Stimulated activated CD8-positive, alpha-beta memory T cell treated with anti-CD3 and anti-CD28 coated beads, Interleukin-4, amount 100 ng/mL, for 4 hours (primary cell): Measurements from ENCODE around the gene VWA7.
"Not testable (repeated sequence)": the region's sequence is repeated elsewhere in the genome, so short reads cannot be mapped to it uniquely, and the experiment has no call there.

Experiments used
- DNase-seq, 2 donors: peaks; one replicate each; pipeline ENCODE4 v3.0.0-alpha.2; 2020; ENCODE audit warnings: low read depth in 2 of 2, low spot score in 1 of 2

Gene VWA7

DNA sequence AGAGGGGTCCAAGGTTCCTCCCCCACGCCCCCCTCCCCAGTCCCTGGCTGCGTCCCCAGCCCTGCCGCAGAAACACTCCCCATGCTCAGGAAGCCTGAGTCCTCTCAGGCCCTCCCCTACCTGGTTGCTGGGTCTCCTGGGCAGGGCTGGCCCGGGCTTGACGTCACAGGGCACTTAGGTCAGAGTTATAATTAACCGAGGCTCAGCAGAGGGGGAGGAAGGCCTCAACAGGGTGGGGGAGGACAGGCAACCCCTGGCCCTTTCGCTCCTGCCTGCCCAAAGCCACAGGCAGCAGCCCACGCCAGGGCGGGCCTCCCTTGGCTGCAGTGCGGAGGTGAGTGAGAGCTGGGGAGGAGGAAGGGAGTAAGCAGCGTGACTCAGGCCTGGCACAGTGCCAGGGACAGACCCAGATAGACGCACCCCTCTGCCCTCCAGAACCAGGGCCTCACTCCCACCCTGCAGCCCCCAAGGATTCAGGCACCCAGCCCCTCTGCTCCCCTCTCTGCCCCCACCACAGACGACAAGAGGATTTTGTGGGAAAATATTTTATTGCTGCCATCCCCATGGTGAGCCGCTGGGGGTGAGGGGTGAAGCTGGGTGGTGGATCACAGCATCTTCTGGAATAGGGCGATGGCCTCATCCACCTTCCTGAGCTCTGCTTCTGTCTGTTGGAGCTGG, at the start of gene VWA7:
Gene VWA7, minus strand, starts transcription at position 340 of the 678 bp plus-strand sequence. CDS start 549 bp downstream, outside the sequence.
- DNase-seq, result peak; percentile 53 to 73

DNA sequence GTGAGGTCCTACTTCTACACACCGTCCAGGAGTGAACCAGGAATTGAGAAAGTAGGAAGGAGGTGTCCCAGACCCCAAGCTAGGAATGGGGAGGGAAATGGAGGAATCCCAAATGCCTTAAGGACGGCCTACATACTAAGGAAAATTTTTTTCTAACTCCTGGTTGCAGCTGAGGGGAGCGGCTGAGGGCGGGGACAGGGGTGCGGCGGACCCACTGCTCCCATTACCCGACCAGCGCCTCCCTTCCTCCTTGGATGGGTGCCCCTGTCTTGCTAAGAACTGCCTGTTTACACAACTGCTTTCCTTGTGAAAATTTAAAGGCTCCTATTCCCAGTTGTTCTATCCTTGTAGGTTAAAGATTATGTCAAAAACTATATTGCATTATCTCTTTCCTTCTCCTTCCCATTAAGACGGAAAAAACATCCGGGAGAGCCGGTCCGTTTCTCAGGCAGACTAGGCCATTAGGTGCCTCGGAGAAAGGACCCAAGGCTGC, 49.7 kb upstream of the VWA7 start:
- DNase-seq, result no peak

DNA sequence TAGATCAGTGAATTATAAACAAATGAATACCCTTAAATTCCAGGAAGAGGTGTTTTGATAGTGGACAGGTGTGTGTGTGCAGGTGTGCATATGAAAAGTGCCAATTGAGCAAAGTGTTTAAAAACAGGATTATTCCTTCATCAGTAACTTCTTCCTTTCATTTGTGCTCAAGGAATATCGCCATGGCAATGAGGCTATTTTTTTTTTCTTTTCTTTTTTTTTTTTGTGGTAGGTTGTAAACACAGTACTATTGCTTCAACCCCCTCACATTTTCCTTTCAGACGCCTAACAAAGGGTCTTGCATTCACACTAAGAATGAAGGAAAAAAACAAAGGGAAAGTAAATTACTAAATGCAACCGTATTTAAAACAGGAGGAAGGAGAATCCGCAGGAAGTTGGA, 48.4 kb upstream of the VWA7 start:
- DNase-seq, result no peak

- DNase-seq, result not testable (repeated sequence)
Observed at GRCh38 chr6:31823592-31824196, 46.6 kb upstream of the VWA7 start.

GRCh38 chr6:31822036-31822821, 45.1 kb upstream of the VWA7 start:
- peak in 1 of 2 donors; percentile 47 for DNase-seq

DNA sequence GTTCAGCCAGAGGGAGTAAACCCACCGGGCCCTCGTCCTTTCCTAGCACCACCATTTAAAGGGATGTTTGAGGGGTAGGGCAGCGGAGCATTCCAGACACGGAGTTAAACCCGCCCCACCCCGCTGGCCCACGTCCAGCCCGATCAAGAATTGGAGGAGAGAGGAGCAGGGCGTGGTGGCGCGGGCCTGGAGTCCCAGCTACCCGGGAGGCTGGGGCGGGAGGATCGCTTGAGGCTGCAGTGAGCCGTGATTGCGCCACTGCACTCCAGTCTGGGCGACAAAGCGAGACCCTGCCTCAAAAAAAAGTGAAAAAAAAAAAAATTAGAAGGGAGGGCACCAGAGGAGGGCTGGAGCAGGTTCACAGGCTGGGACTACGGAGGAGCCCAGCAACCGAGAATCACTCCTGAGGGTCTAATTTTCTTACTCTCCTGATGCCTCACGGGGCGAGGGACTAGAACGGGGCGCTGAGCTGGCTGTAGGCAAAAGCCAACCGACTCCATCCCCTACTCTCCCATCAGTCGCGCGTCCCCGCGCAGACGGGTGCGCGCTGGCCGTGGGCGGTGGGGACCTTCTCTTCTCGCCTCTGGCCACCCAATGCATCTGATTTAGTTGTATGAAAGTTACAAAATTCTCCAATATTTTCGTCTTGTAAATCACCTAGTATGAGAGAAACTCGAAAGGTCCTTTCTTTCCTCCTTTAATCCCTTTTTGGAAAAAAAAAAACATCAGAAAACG, 44.3 kb upstream of the VWA7 start:
- DNase-seq, result no peak

DNA sequence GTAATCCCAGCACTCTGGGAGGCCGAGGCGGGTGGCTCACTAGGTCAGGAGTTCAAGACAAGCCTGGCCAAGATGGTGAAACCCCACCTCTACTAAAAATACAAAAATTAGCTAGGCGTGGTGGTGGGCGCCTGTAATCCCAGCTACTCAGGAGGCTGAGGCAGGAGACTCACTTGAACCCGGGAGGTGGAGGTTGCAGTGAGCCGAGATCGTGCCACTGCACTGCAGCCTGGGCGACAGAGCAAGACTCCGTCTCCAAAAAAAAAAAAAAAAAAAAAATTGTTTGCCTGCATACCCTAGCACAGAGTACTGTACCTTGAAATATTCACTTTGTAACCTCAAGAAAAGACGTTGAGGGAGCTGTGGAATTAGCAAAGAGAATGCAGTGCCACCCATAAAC, 43.3 kb upstream of the VWA7 start:
- DNase-seq, result not testable (repeated sequence)

DNA sequence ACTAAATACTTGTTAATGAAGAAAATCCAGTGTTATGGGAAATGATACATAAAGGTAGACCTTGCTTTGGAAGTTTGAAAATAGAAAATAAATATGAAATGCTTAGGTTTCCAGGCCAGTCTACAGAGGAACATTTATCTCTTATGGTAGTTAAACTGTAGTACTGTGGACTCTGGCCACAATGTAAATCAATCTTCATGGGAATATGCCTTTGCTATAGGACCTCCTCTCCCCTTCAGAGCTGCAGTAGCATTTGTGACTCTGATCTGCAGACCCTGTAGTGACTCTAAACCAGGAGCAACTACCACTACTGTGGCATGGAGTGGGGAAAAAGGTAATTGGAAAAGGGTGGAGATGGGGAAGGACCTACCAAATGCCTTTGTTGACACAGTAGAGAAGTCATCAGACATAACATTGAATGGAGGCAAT, 42.8 kb upstream of the VWA7 start:
- no peak for DNase-seq

- not testable (repeated sequence) for DNase-seq
Observed at GRCh38 chr6:31817929-31818511, 40.9 kb upstream of the VWA7 start.

DNA sequence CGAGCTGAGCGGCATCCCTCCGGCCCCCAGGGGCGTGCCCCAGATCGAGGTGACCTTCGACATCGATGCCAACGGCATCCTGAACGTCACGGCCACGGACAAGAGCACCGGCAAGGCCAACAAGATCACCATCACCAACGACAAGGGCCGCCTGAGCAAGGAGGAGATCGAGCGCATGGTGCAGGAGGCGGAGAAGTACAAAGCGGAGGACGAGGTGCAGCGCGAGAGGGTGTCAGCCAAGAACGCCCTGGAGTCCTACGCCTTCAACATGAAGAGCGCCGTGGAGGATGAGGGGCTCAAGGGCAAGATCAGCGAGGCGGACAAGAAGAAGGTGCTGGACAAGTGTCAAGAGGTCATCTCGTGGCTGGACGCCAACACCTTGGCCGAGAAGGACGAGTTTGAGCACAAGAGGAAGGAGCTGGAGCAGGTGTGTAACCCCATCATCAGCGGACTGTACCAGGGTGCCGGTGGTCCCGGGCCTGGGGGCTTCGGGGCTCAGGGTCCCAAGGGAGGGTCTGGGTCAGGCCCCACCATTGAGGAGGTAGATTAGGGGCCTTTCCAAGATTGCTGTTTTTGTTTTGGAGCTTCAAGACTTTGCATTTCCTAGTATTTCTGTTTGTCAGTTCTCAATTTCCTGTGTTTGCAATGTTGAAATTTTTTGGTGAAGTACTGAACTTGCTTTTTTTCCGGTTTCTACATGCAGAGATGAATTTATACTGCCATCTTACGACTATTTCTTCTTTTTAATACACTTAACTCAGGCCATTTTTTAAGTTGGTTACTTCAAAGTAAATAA, 40.2 kb upstream of the VWA7 start:
- DNase-seq, result not testable (repeated sequence)

DNA sequence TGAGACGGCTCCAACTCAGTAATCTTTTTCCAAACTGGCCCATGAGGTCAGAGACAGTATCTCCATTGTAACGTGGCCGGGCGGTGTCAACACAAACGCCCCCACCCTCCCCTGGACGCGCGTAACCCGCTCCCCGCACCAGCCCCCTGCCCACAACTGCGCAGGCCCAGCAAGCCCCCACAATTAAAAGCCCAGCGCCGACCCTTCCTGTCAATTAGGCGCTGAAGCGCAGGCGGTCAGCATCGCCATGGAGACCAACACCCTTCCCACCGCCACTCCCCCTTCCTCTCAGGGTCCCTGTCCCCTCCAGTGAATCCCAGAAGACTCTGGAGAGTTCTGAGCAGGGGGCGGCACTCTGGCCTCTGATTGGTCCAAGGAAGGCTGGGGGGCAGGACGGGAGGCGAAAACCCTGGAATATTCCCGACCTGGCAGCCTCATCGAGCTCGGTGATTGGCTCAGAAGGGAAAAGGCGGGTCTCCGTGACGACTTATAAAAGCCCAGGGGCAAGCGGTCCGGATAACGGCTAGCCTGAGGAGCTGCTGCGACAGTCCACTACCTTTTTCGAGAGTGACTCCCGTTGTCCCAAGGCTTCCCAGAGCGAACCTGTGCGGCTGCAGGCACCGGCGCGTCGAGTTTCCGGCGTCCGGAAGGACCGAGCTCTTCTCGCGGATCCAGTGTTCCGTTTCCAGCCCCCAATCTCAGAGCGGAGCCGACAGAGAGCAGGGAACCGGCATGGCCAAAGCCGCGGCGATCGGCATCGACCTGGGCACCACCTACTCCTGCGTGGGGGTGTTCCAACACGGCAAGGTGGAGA, 38.1 kb upstream of the VWA7 start, which contains the start of the genes HSPA1A and HSPA1L:
Gene HSPA1A, plus strand, starts transcription at position 519 of the 814 bp plus-strand sequence. Its CDS starts 214 bp downstream, at position 733.
Gene HSPA1L, minus strand, starts transcription at position 259 of the 814 bp plus-strand sequence. CDS start 3,311 bp downstream, outside the sequence.
- DNase-seq, result peak in 1 of 2 donors; percentile 40

DNA sequence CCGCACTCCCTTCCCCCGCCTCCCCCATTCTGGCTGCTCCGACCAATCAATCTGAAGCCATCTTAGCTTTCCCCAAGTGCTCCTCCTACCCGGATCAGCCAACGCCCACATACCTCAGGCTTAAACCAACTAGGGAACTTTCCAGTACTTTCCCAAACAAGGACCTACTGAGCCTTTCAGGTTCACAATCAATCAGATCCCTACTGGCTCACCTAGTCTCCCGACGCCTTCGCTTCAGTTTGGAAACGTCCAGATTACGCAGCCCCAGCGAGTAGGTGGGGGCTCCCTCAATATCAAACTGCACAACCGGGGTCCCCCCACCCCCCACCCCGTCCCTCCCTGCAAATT, 37.5 kb upstream of the VWA7 start:
- DNase-seq, result peak in 1 of 2 donors; percentile 32

DNA sequence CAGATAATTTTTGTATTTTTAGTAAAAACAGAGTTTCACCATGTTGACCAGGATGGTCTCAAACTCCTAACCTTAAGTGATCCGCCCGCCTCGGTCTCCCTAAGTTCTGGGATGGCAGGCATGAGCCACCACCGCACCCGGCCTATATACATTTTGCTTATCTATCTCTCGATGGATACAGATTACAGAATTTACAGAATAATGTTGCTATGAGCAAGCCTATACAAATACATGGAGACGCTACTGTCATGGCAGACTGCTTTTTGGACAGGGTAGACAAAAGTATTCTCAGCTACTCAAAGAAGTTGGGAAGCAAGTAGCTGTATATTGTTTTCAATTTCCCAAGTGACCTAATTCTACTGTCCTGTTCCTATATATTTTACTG, 36.3 kb upstream of the VWA7 start:
- no peak for DNase-seq

GRCh38 chr6:31811645-31812044, 34.5 kb upstream of the VWA7 start:
- no peak for DNase-seq

DNA sequence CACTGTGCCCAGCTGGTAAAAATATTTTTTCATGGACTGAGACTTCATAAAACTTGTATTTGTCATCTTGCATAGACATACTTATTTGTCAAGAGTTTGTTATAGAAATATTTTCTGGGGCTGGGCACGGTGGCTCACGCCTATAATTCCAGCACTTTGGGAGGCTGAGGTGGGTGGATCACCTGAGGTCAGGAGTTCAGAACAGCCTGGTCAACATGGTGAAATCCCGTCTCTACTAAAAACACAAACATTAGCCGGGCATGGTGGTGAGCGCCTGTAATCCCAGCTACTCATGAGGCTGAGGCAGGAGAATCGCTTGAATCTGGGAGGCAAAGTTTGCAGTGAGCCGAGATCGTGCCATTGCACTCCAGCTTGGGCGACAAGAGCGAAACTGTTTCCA, 31.5 kb upstream of the VWA7 start:
- not testable (repeated sequence) for DNase-seq

GRCh38 chr6:31806470-31807272, 29.5 kb upstream of the VWA7 start, which contains the start of gene LSM2:
Gene LSM2 (minus strand): TSS chr6:31806966. CDS start chr6:31806757, 209 bp downstream.
- peak; percentile 90 to 94 for DNase-seq

GRCh38 chr6:31805939-31806469, 28.9 kb upstream of the VWA7 start:
- no peak for DNase-seq
